GM19238 (cell line): ENCODE results near the gene LCE2D.

Source experiments
- DNase-seq: peaks from one replicate; pipeline ENCODE4 v3.0.0; 2011; ENCODE audit warnings: low spot score; ENCODE audit not compliant: insufficient read length

Gene LCE2D

GRCh38 chr1:152697701-152698600 lies 34.8 kb downstream of the LCE2D start, which contains the start of gene LCE2A:
Gene LCE2A (plus strand): TSS chr1:152698345. CDS start chr1:152698902, 557 bp downstream.
- no peak for DNase-seq

- no peak for DNase-seq
These were observed 36.6 kb downstream of the LCE2D start for GRCh38 chr1:152699746-152700145.

- DNase-seq = no peak
These were observed 44.7 kb downstream of the LCE2D start, which contains the start of gene LCE4A for GRCh38 chr1:152707860-152708259. Gene LCE4A (plus strand): TSS chr1:152708160. CDS start chr1:152709076, 916 bp downstream.
